Measurements from ENCODE around the gene INPPL1.

Gene INPPL1

GRCh38 chr11:72230764-72231365 lies 6.3 kb downstream of the INPPL1 start:
- Histone ChIP-seq H3K36me3 (peaks cover 98% of the 10 kb centered on the region), H3K9ac (no peak overlapping the region), H3K27ac (no peak overlapping the region), H3K27me3 (no peaks in the 10 kb centered on the region), H3K4me2 (no peak overlapping the region), H4K20me1 (peaks cover 100% of the 10 kb centered on the region), H3K9me3 (no peaks in the 10 kb centered on the region), H3K4me1 (peaks cover 42% of the 10 kb centered on the region), H3K4me3 (no peak overlapping the region)
- TF ChIP-seq Cebpa-rat (IDR thresholded peaks at IDR 0.05), result no peak

- Histone ChIP-seq H3K4me2 (no peak overlapping the region), H3K9ac (no peak overlapping the region), H3K36me3 (peaks cover 100% of the 10 kb centered on the region), H4K20me1 (peaks cover 100% of the 10 kb centered on the region), H3K9me3 (no peaks in the 10 kb centered on the region), H3K4me3 (no peak overlapping the region), H3K27me3 (no peaks in the 10 kb centered on the region), H3K4me1 (peaks cover 34% of the 10 kb centered on the region), H3K27ac (no peak overlapping the region)
- no peak for TF ChIP-seq Cebpa-rat (IDR thresholded peaks at IDR 0.05)
These were observed 7.1 kb downstream of the INPPL1 start for GRCh38 chr11:72231396-72232259.

GRCh38 chr11:72232260-72233055 lies 7.9 kb downstream of the INPPL1 start:
- Histone ChIP-seq H3K27ac (no peak overlapping the region), H3K9ac (no peak overlapping the region), H3K9me3 (no peaks in the 10 kb centered on the region), H3K36me3 (peaks cover 100% of the 10 kb centered on the region), H4K20me1 (peaks cover 100% of the 10 kb centered on the region), H3K4me2 (no peak overlapping the region), H3K4me3 (no peak overlapping the region), H3K27me3 (peaks cover 3% of the 10 kb centered on the region; the same call in 1 of the 2 replicates), H3K4me1 (peaks cover 30% of the 10 kb centered on the region)
- no peak for TF ChIP-seq Cebpa-rat (IDR thresholded peaks at IDR 0.05)

GRCh38 chr11:72233056-72233772 lies 8.6 kb downstream of the INPPL1 start:
- Histone ChIP-seq H3K9me3 (no peaks in the 10 kb centered on the region), H3K4me2 (no peak overlapping the region; the same call in 1 of the 2 replicates), H3K9ac (0 out of 2 replicates have a peak overlapping the region, but pooled peaks have one; percentile 26), H3K4me1 (peaks cover 30% of the 10 kb centered on the region), H3K27me3 (peaks cover 10% of the 10 kb centered on the region), H4K20me1 (peaks cover 100% of the 10 kb centered on the region), H3K4me3 (no peak overlapping the region), H3K27ac (no peak overlapping the region), H3K36me3 (peaks cover 100% of the 10 kb centered on the region)
- TF ChIP-seq Cebpa-rat (IDR thresholded peaks at IDR 0.05), result no peak

- H3K27ac ChIP-seq, result 0 out of 2 replicates have a peak overlapping the region, but pooled peaks have one; percentile 16
- peak overlapping the region; percentile 27 for H3K4me2 ChIP-seq
- H3K9ac ChIP-seq, result 0 out of 2 replicates have a peak overlapping the region, but pooled peaks have one; percentile 5
- peaks cover 37% of the 10 kb centered on the region for H3K4me1 ChIP-seq
- peaks cover 100% of the 10 kb centered on the region for H4K20me1 ChIP-seq
- no peak overlapping the region for H3K4me3 ChIP-seq
- H3K9me3 ChIP-seq, result no peaks in the 10 kb centered on the region
- peaks cover 100% of the 10 kb centered on the region for H3K36me3 ChIP-seq
- peaks cover 18% of the 10 kb centered on the region for H3K27me3 ChIP-seq
- no peak for TF ChIP-seq Cebpa-rat (IDR thresholded peaks at IDR 0.05)
These were observed 9.4 kb downstream of the INPPL1 start for GRCh38 chr11:72233773-72234513.

GRCh38 chr11:72234514-72234830 lies 9.9 kb downstream of the INPPL1 start:
- Histone ChIP-seq H3K36me3 (peaks cover 95% of the 10 kb centered on the region), H3K4me2 (peak overlapping the region; percentile 27), H3K4me3 (no peak overlapping the region), H3K27me3 (peaks cover 23% of the 10 kb centered on the region), H3K27ac (0 out of 2 replicates have a peak overlapping the region, but pooled peaks have one; percentile 16), H3K9me3 (no peaks in the 10 kb centered on the region), H3K9ac (no peak overlapping the region), H3K4me1 (peaks cover 42% of the 10 kb centered on the region), H4K20me1 (peaks cover 100% of the 10 kb centered on the region)
- TF ChIP-seq Cebpa-rat (IDR thresholded peaks at IDR 0.05), result no peak

- H4K20me1 ChIP-seq, result peaks cover 100% of the 10 kb centered on the region
These were observed 10.4 kb downstream of the INPPL1 start for GRCh38 chr11:72234920-72235319.

GRCh38 chr11:72235351-72236057 lies 10.9 kb downstream of the INPPL1 start:
- H3K4me3 ChIP-seq, result no peak overlapping the region
- no peaks in the 10 kb centered on the region for H3K9me3 ChIP-seq
- H3K27ac ChIP-seq, result no peak overlapping the region
- peaks cover 85% of the 10 kb centered on the region for H3K36me3 ChIP-seq
- H4K20me1 ChIP-seq, result peaks cover 100% of the 10 kb centered on the region
- no peak overlapping the region for H3K9ac ChIP-seq
- peaks cover 53% of the 10 kb centered on the region for H3K4me1 ChIP-seq
- no peak overlapping the region for H3K4me2 ChIP-seq
- TF ChIP-seq Cebpa-rat (IDR thresholded peaks at IDR 0.05), result no peak
- H3K27me3 ChIP-seq, result peaks cover 33% of the 10 kb centered on the region

More at GRCh38 chr11:72234920-72235319, 10.4 kb downstream of the INPPL1 start:
- H3K4me3 ChIP-seq, result no peak overlapping the region
- H3K27me3 ChIP-seq, result peaks cover 27% of the 10 kb centered on the region
- no peak overlapping the region for H3K27ac ChIP-seq
- H3K4me1 ChIP-seq, result peaks cover 47% of the 10 kb centered on the region
- peaks cover 91% of the 10 kb centered on the region for H3K36me3 ChIP-seq
- H3K9me3 ChIP-seq, result no peaks in the 10 kb centered on the region
- H3K4me2 ChIP-seq, result no peak overlapping the region
- H3K9ac ChIP-seq, result no peak overlapping the region
- no peak for TF ChIP-seq Cebpa-rat (IDR thresholded peaks at IDR 0.05)

Measured in BLaER1 (cell line).